ELR (cell line): ENCODE measurements around the gene SCN9A.
"Not testable (repeated sequence)": the region's sequence is repeated elsewhere in the genome, so short reads cannot be mapped to it uniquely, and the experiment has no call there.

ENCODE experiments used
- DNase-seq: peaks from one replicate; pipeline ENCODE4 v3.0.0-alpha.2; 2015; ENCODE audit warnings: low read depth

SCN9A gene

GRCh38 chr2:166375736-166376487 is at the start of gene SCN9A:
TSS of gene SCN9A (minus strand) at chr2:166375944. CDS start at chr2:166311756, 64,188 bp downstream.
- peak; percentile 87 for DNase-seq

GRCh38 chr2:166424841-166425240 is 49.1 kb upstream of the SCN9A start:
- no peak for DNase-seq

GRCh38 chr2:166419616-166419934 is 43.8 kb upstream of the SCN9A start:
- peak; percentile 74 for DNase-seq

- no peak for DNase-seq
Measured at GRCh38 chr2:166418853-166419615, 43.3 kb upstream of the SCN9A start.

GRCh38 chr2:166417669-166418068 is 41.9 kb upstream of the SCN9A start:
- DNase-seq, result peak; percentile 74

- peak; percentile 66 for DNase-seq
Measured at GRCh38 chr2:166413255-166413654, 37.5 kb upstream of the SCN9A start.

GRCh38 chr2:166411473-166412230 is 35.9 kb upstream of the SCN9A start:
- peak; percentile 84 for DNase-seq

GRCh38 chr2:166410828-166411472 is 35.2 kb upstream of the SCN9A start:
- peak; percentile 93 for DNase-seq

- DNase-seq, result not testable (repeated sequence)
Measured at GRCh38 chr2:166407746-166408145, 32.0 kb upstream of the SCN9A start.

- no peak for DNase-seq
Measured at GRCh38 chr2:166406374-166406773, 30.6 kb upstream of the SCN9A start.

GRCh38 chr2:166405569-166405926 is 29.8 kb upstream of the SCN9A start:
- no peak for DNase-seq

- no peak for DNase-seq
Measured at GRCh38 chr2:166404831-166405568, 29.3 kb upstream of the SCN9A start.

GRCh38 chr2:166394245-166394644 is 18.5 kb upstream of the SCN9A start:
- DNase-seq, result no peak

- DNase-seq, result no peak
Measured at GRCh38 chr2:166393008-166393407, 17.3 kb upstream of the SCN9A start.

GRCh38 chr2:166388481-166389070 is 12.8 kb upstream of the SCN9A start:
- no peak for DNase-seq

- DNase-seq, result no peak
Measured at GRCh38 chr2:166385313-166385712, 9.6 kb upstream of the SCN9A start.

GRCh38 chr2:166384774-166385173 is 9.0 kb upstream of the SCN9A start:
- peak; percentile 69 for DNase-seq

GRCh38 chr2:166382448-166382847 is 6.7 kb upstream of the SCN9A start:
- DNase-seq, result no peak

- DNase-seq, result no peak
Measured at GRCh38 chr2:166380615-166381014, 4.9 kb upstream of the SCN9A start.

- no peak for DNase-seq
Measured at GRCh38 chr2:166376873-166377272, 1.1 kb upstream of the SCN9A start.

- no peak for DNase-seq
Measured at GRCh38 chr2:166376488-166376828, 714 bp upstream of the SCN9A start.
